IMR-90 (cell line): ENCODE results near the gene ZNF469. TPM values are rescaled to one million over a fixed set of nuclear protein-coding genes. Genes with fewer than 3 reads are reported as not detected.

Experiments used
- ATAC-seq: fragments of 200-7000 bp; cut with Tn5 transposase; 2 replicates; pipeline ENCODE4 v1.9.1; 2020; ENCODE audit warnings: low read depth, mild to moderate bottlenecking, moderate library complexity
- BruUV-seq: library from RNA; stranded (reverse); fragments of 400-500 nt; replicated peaks from 2 replicates; lab custom pipeline; 2021; lab: Mats Ljungman, UMichigan
- CTCF ChIA-PET: fragments of 300-600 bp; formaldehyde crosslinking; extraction: SDS; loops from one replicate; lab custom pipeline; 2021; ENCODE audit warnings: antibody characterized with exemption; lab: Yijun Ruan, JAX
- POLR2A ChIA-PET: fragments of 300-600 bp; sonication (Branson Sonifier 250); formaldehyde crosslinking; loops from one replicate; lab custom pipeline; 2022; ENCODE audit warnings: antibody characterized with exemption; ENCODE audit not compliant: unreplicated experiment; lab: Charles Lee
- DNase-seq: peaks from one replicate; pipeline ENCODE4 v3.0.0; 2013
- H2AFZ ChIP-seq: replicated peaks from 2 replicates; pipeline ENCODE3; 2013; ENCODE audit warnings: low read length, mild to moderate bottlenecking; ENCODE audit not compliant: poor library complexity
- H2AK5ac ChIP-seq: 2 replicates; pipeline ENCODE4 v1.6.1; 2013; ENCODE audit warnings: low read depth, low read length, inconsistent platforms
- H2AK9ac ChIP-seq: replicated peaks from 2 replicates; pipeline ENCODE3; 2013; ENCODE audit warnings: mild to moderate bottlenecking, low read depth, low read length, moderate library complexity; ENCODE audit not compliant: poor library complexity
- H2BK120ac ChIP-seq: 2 replicates; pipeline ENCODE4 v1.6.1; 2013; ENCODE audit warnings: low read depth, low read length, inconsistent platforms
- H2BK15ac ChIP-seq: 3 replicates; pipeline ENCODE4 v1.6.1; 2013; ENCODE audit warnings: low read depth, low read length, inconsistent platforms
- H2BK20ac ChIP-seq: 2 replicates; pipeline ENCODE4 v1.6.1; 2013; ENCODE audit warnings: low read depth, mild to moderate bottlenecking, inconsistent platforms, low read length, moderate library complexity
- H2BK5ac ChIP-seq: 2 replicates; pipeline ENCODE4 v1.6.1; 2013; ENCODE audit warnings: mild to moderate bottlenecking, low read depth, low read length, inconsistent platforms; ENCODE audit not compliant: poor library complexity, severe bottlenecking
- H3K14ac ChIP-seq: replicated peaks from 2 replicates; pipeline ENCODE4 v1.6.1; 2013; ENCODE audit warnings: low read depth, low read length, inconsistent platforms
- H3K18ac ChIP-seq: 2 replicates; pipeline ENCODE4 v1.6.1; 2013; ENCODE audit warnings: low read depth, low read length, control low read depth
- H3K23ac ChIP-seq: 2 replicates; pipeline ENCODE4 v1.6.1; 2013; ENCODE audit warnings: low read depth, low read length, inconsistent platforms
- H3K27ac ChIP-seq: 2 replicates; pipeline ENCODE4 v1.5.1; 2013; ENCODE audit warnings: mild to moderate bottlenecking, control low read depth, low read length; ENCODE audit not compliant: insufficient read depth
- H3K27me3 ChIP-seq: 2 replicates; pipeline ENCODE4 v1.6.1; 2013; ENCODE audit warnings: low read length; ENCODE audit not compliant: control insufficient read depth, insufficient read depth
- H3K36me3 ChIP-seq: 2 replicates; pipeline ENCODE4 v1.6.1; 2013; ENCODE audit warnings: low read length, mixed read lengths; ENCODE audit not compliant: control insufficient read depth, insufficient read depth
- H3K4ac ChIP-seq: 2 replicates; pipeline ENCODE4 v1.6.1; 2013; ENCODE audit warnings: low read depth, low read length, inconsistent platforms
- H3K4me1 ChIP-seq: 2 replicates; pipeline ENCODE4 v1.6.1; 2013; ENCODE audit warnings: low read length, mixed read lengths; ENCODE audit not compliant: control insufficient read depth, insufficient read depth
- H3K4me2 ChIP-seq: 2 replicates; pipeline ENCODE4 v1.6.1; 2013; ENCODE audit warnings: low read depth, mild to moderate bottlenecking, control low read depth, low read length, moderate library complexity
- H3K4me3 ChIP-seq: 2 replicates; pipeline ENCODE4 v1.5.1; 2013; ENCODE audit warnings: low read depth, mild to moderate bottlenecking, control low read depth, low read length, moderate library complexity; ENCODE audit not compliant: insufficient read depth
- H3K56ac ChIP-seq: 2 replicates; pipeline ENCODE4 v1.6.1; 2013; ENCODE audit warnings: low read length, inconsistent platforms; ENCODE audit not compliant: insufficient read depth; ENCODE audit errors: extremely low read depth
- H3K79me1 ChIP-seq, 2 experiments: 2 replicates each; pipeline ENCODE4 v1.6.1; 2013; ENCODE audit warnings: low read length in 2 of 2, inconsistent platforms in 1 of 2, low read depth in 1 of 2
- H3K9ac ChIP-seq: 2 replicates; pipeline ENCODE4 v1.6.1; 2013; ENCODE audit warnings: low read depth, low read length, control low read depth
- H3K9me1 ChIP-seq: 2 replicates; pipeline ENCODE4 v1.6.1; 2013; ENCODE audit warnings: low read length, inconsistent platforms; ENCODE audit not compliant: insufficient read depth
- H3K9me3 ChIP-seq: 2 replicates; pipeline ENCODE4 v1.6.1; 2013; ENCODE audit warnings: low read length; ENCODE audit not compliant: control insufficient read depth, insufficient read depth
- H4K20me1 ChIP-seq: 2 replicates; pipeline ENCODE4 v1.6.1; 2013; ENCODE audit warnings: low read length, inconsistent platforms; ENCODE audit not compliant: insufficient read depth
- H4K5ac ChIP-seq: 2 replicates; pipeline ENCODE4 v1.6.1; 2013; ENCODE audit warnings: mild to moderate bottlenecking, low read depth, low read length, control low read depth
- H4K8ac ChIP-seq, 2 experiments: 2 replicates each; pipeline ENCODE4 v1.6.1; 2013; ENCODE audit warnings: low read depth in 2 of 2, low read length in 2 of 2, control low read depth in 1 of 2, inconsistent platforms in 1 of 2
- H4K91ac ChIP-seq: 2 replicates; pipeline ENCODE4 v1.6.1; 2013; ENCODE audit warnings: low read depth, low read length, inconsistent platforms; ENCODE audit not compliant: insufficient read depth
- RAD21 ChIP-seq: IDR thresholded peaks from 2 replicates; pipeline ENCODE4 v1.6.1; 2012; ENCODE audit warnings: low read length, improper control_type of control experiment
- WGBS, 2 experiments: methylation state at CpG; one replicate each; pipeline versions ENCODE4 v1.1.5 to v1.1.7; 2013; ENCODE audit warnings: missing lambda C conversion rate in 2 of 2; ENCODE audit not compliant: insufficient read length in 1 of 2; ENCODE audit errors: extremely low coverage in 2 of 2; 5-methylcytosine and 5-hydroxymethylcytosine counted together
- dilution Hi-C: fragments of 300-500 bp; cut with HindIII; formaldehyde crosslinking; loops from one replicate; pipeline ENCODE4 v1.14.3; 2018; ENCODE audit warnings: low sequenced_read_pairs; ENCODE audit not compliant: unreplicated experiment
- in situ Hi-C: fragments of 300-500 bp; cut with MboI; formaldehyde crosslinking; loops from 3 replicates; pipeline ENCODE4 v1.14.3; 2019; ENCODE audit warnings: low sequenced_read_pairs, inconsistent platforms, mixed read lengths
- intact Hi-C: fragments of 100-400 bp; cut with micrococcal nuclease; formaldehyde crosslinking; loops from 2 replicates; pipeline ENCODE4 v1.10.0; 2022
- polyA plus RNA-seq, 3 experiments: library from polyadenylated mRNA; depleted of rRNA; stranded (reverse); fragments of >200 nt; gene quantifications; 2 replicates each; pipeline ENCODE4 v1.2.3, GENCODE V29; 2012; ENCODE audit warnings: low replicate concordance in 1 of 3
- total RNA-seq: library from RNA; depleted of rRNA; stranded (reverse); fragments of >200 nt; gene quantifications from 2 replicates; pipeline ENCODE4 v1.2.3, GENCODE V29; 2012

Gene ZNF469
- total and polyA plus RNA-seq, 2 of the 4 experiments (the other 2 are of a cell fraction), result 1.1 to 13.3 TPM

GRCh38 chr16:88346680-88347505 is 35.9 kb upstream of the ZNF469 start:
- no peak overlapping the region for H3K18ac ChIP-seq
- DNase-seq, result no peak
- H3K4me2 ChIP-seq, result no peak overlapping the region
- H3K4me3 ChIP-seq, result no peak overlapping the region
- no peaks in the 10 kb centered on the region for H3K79me1 ChIP-seq
- no peak overlapping the region for H3K23ac ChIP-seq
- no peak overlapping the region for H3K14ac ChIP-seq
- no peak overlapping the region for H3K9ac ChIP-seq
- H2BK5ac ChIP-seq, result no peak overlapping the region
- H3K4ac ChIP-seq, result no peak overlapping the region
- 91% methylated on average over 9 of the region's 26 CpGs; no CpG with 5 or more reads in 1 of the 2 experiments for WGBS, 2 experiments
- H2BK20ac ChIP-seq, result no peak overlapping the region
- peaks cover 13% of the 10 kb centered on the region for H3K9me3 ChIP-seq
- H2AK5ac ChIP-seq, result peak overlapping the region; percentile 8; the same call in 1 of the 2 replicates
- H4K8ac ChIP-seq, result no peak overlapping the region
- in situ Hi-C loops (no loop called here), dilution Hi-C loops (no loop called here), intact Hi-C loops (no loop called here)
- no peaks in the 10 kb centered on the region for H3K4me1 ChIP-seq
- peak overlapping the region; percentile 11 for H2AFZ ChIP-seq
- no peaks in the 10 kb centered on the region for H3K27me3 ChIP-seq
- peaks cover 9% of the 10 kb centered on the region for H3K9me1 ChIP-seq
- H3K56ac ChIP-seq, result no peak overlapping the region; the same call in 1 of the 2 replicates
- no peak overlapping the region for H2AK9ac ChIP-seq
- H4K5ac ChIP-seq, result no peak overlapping the region
- CTCF ChIA-PET, result no interaction called here
- no peaks in the 10 kb centered on the region for H4K20me1 ChIP-seq
- H3K27ac ChIP-seq, result no peak overlapping the region
- H4K91ac ChIP-seq, result no peak overlapping the region
- no peaks in the 10 kb centered on the region for H3K36me3 ChIP-seq
- no peak overlapping the region for H2BK15ac ChIP-seq
- POLR2A ChIA-PET, result no interaction called here
- ATAC-seq, result no peak
- no TSS peak for BruUV-seq
- H2BK120ac ChIP-seq, result no peak overlapping the region
- TF ChIP-seq RAD21, result no peak
